ENCODE data around the gene RBM23. TPM values are rescaled to one million over a fixed set of nuclear protein-coding genes. Genes with fewer than 3 reads are reported as not detected.

Gene RBM23
- total and polyA plus RNA-seq, 10 of the 15 experiments (the other 5 are each of a cell fraction or from before 2014, with no cell fraction given), result 54.0 to 72.6 (median 61.3) TPM

DNA sequence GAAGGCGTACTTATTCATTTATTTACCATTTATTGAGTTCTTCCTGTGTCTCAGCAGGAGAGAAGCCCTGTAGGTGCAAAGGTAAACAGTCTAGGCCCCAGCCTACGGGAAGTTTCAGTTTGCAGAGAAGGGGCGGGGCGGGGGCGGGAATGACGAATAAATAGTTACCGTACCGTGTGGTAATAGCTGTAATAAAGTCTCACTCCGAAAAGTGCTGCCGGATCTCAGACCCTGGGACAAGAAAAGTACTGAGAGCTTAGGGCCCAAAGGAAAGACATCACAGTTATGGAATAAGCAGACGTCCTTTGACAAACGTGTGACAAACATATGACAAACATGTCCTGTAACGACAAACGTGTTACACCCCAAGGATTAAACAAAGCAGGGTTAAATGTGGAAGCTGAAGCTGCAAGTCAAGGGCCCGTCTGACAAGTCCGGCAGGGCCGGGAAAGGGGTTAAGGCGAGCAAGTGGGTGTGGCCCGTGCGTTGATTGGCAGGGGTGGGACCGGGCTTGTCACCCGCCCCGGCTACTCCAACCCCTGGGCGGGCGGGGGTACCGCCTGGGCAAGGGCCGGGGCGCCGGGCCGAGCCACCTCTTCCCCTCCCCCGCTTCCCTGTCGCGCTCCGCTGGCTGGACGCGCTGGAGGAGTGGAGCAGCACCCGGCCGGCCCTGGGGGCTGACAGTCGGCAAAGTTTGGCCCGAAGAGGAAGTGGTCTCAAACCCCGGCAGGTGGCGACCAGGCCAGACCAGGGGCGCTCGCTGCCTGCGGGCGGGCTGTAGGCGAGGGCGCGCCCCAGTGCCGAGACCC lies 47.5 kb downstream of the RBM23 start, which contains the start of gene LRP10 (continued):
- TF ChIP-seq CBFB (IDR thresholded peaks at IDR 0.05; ENCODE audit: low read depth) (peak; percentile 20; the same call in 1 of the 2 replicates), REST (IDR thresholded peaks at IDR 0.05; ENCODE audit: low read depth, low read length) (no peak), HDAC2 (IDR thresholded peaks at IDR 0.05) (no peak), JUND (IDR thresholded peaks at IDR 0.05; ENCODE audit: low read depth, low read length) (no peak), NR2C2 (IDR thresholded peaks at IDR 0.05; ENCODE audit: borderline replicate concordance, control insufficient read depth, insufficient read length, low read depth) (no peak), MTA3 (IDR thresholded peaks at IDR 0.05; ENCODE audit: borderline replicate concordance, low read length) (0 out of 2 replicates have a peak, but pooled peaks have one; percentile 7), CHD4 (IDR thresholded peaks at IDR 0.05) (no peak), BHLHE40 (IDR thresholded peaks at IDR 0.05; ENCODE audit: borderline replicate concordance in 1 of 2, low read depth in 2 of 2, low read length in 1 of 2) (peak in 1 of 2 experiments; percentile 68; a peak in 3 of 4 replicates), RELA (IDR thresholded peaks at IDR 0.05; ENCODE audit: borderline replicate concordance, partially characterized antibody) (no peak)

Data from GM12878 (cell line).